Fibroblast of the aortic adventitia (primary cell): Measurements from ENCODE around the gene MSMB. TPM values are rescaled to one million over a fixed set of nuclear protein-coding genes. Genes with fewer than 3 reads are reported as not detected.
"Not testable (repeated sequence)": the region's sequence is repeated elsewhere in the genome, so short reads cannot be mapped to it uniquely, and the experiment has no call there.

ENCODE experiments used
- DNase-seq: peaks from one replicate; pipeline ENCODE4 v3.0.0-alpha.2; 2010; ENCODE audit warnings: low read depth
- H3K4me3 ChIP-seq: 2 replicates; pipeline ENCODE4 v1.5.1; 2011; ENCODE audit warnings: low read depth, mild to moderate bottlenecking, control low read depth, low read length, moderate library complexity
- CTCF ChIP-seq: IDR thresholded peaks from 2 replicates; pipeline ENCODE4 v1.5.1; 2011; ENCODE audit warnings: mild to moderate bottlenecking, low read length, control low read depth, inconsistent platforms; ENCODE audit not compliant: insufficient read depth
- total RNA-seq: library from RNA; depleted of rRNA; stranded (reverse); fragments of >200 nt; gene quantifications from 2 replicates; pipeline ENCODE4 v1.2.3, GENCODE V29; 2012; ENCODE audit warnings: low replicate concordance

Gene MSMB
- total RNA-seq, 1 donor, result not detected

GRCh38 chr10:46057038-46057437 is 11.0 kb upstream of the MSMB start:
- no peak for TF ChIP-seq CTCF
- no peak overlapping the region for H3K4me3 ChIP-seq
- DNase-seq, result no peak

GRCh38 chr10:46055771-46056170 is 9.7 kb upstream of the MSMB start:
- H3K4me3 ChIP-seq, result no peak overlapping the region
- DNase-seq, result no peak
- no peak for TF ChIP-seq CTCF

- no peak for TF ChIP-seq CTCF
- no peak for DNase-seq
- no peak overlapping the region for H3K4me3 ChIP-seq
Measured at GRCh38 chr10:46053534-46054434, 7.7 kb upstream of the MSMB start.

GRCh38 chr10:46052791-46053375 is 6.8 kb upstream of the MSMB start:
- TF ChIP-seq CTCF, result no peak
- no peak for DNase-seq
- no peak overlapping the region for H3K4me3 ChIP-seq

GRCh38 chr10:46052057-46052790 is 6.2 kb upstream of the MSMB start:
- no peak overlapping the region for H3K4me3 ChIP-seq
- no peak for TF ChIP-seq CTCF
- DNase-seq, result no peak

- no peak for TF ChIP-seq CTCF
- no peak overlapping the region for H3K4me3 ChIP-seq
- DNase-seq, result no peak
Measured at GRCh38 chr10:46050941-46051623, 5.0 kb upstream of the MSMB start.

GRCh38 chr10:46049497-46049831 is 3.4 kb upstream of the MSMB start:
- not testable (repeated sequence) for H3K4me3 ChIP-seq, DNase-seq
